Activated CD8-positive, alpha-beta memory T cell treated with anti-CD3 and anti-CD28 coated beads, Interleukin-2, amount 50 U/mL, for 1 hour (primary cell): ENCODE data around the gene KRTAP5-8.
"Not testable (repeated sequence)": the region's sequence is repeated elsewhere in the genome, so short reads cannot be mapped to it uniquely, and the experiment has no call there.

Source experiments
- DNase-seq: peaks from one replicate; pipeline ENCODE4 v3.0.0-alpha.2; 2020; ENCODE audit errors: extremely low read depth

Gene KRTAP5-8

GRCh38 chr11:71543866-71544265, 6.0 kb downstream of the KRTAP5-8 start:
- DNase-seq, result no peak

DNA sequence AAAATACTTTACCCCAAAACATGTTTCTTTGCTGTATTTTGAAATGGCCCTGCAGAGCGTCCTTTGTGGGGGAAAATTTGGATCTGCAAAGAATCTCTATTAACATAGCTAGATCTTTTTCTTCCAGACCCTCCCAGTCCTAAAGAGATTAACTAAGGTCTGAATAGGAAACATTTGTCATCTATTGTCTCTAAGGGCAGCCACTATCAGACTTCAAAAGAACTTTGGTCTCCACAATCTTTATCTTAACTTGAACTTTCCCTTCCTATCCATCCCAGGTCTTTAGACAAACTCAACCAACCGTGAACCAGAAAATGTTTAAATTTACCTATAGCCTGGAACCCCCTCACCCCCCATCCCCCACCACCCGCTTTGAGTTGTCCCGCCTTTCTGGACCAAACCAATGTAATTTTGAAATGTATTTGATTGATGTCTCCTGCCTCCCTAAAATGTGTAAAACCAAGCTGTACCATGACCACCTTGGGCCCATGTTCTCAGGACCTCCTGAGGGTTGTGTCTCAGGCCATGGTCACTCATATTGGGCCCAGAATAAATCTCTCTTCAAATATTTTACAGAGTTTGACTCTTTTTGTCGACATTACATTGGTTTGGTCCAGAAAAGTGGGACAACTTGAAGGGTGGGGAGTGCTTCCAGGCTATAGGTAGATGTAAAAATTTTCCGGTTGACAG, 6.8 kb downstream of the KRTAP5-8 start:
- DNase-seq, result no peak

- no peak for DNase-seq
These were observed 7.7 kb downstream of the KRTAP5-8 start for GRCh38 chr11:71545405-71545966.

- no peak for DNase-seq
These were observed 10.3 kb downstream of the KRTAP5-8 start, which contains the start of gene KRTAP5-9 for GRCh38 chr11:71548120-71548519. KRTAP5-9 (plus strand) TSS chr11:71548420; CDS start chr11:71548658, 238 bp downstream.

DNA sequence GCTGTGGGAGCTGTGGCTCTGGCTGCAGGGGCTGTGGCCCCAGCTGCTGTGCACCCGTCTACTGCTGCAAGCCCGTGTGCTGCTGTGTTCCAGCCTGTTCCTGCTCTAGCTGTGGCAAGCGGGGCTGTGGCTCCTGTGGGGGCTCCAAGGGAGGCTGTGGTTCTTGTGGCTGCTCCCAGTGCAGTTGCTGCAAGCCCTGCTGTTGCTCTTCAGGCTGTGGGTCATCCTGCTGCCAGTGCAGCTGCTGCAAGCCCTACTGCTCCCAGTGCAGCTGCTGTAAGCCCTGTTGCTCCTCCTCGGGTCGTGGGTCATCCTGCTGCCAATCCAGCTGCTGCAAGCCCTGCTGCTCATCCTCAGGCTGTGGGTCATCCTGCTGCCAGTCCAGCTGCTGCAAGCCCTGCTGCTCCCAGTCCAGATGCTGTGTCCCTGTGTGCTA, 10.9 kb downstream of the KRTAP5-8 start:
- no peak for DNase-seq

- DNase-seq, result no peak
These were observed 13.9 kb downstream of the KRTAP5-8 start for GRCh38 chr11:71551711-71552110.

GRCh38 chr11:71554996-71555395, 17.2 kb downstream of the KRTAP5-8 start:
- no peak for DNase-seq

- DNase-seq, result no peak
These were observed 17.7 kb downstream of the KRTAP5-8 start for GRCh38 chr11:71555508-71555907.

GRCh38 chr11:71556018-71556417, 18.2 kb downstream of the KRTAP5-8 start:
- DNase-seq, result no peak

GRCh38 chr11:71557257-71557656, 19.4 kb downstream of the KRTAP5-8 start:
- DNase-seq, result no peak

DNA sequence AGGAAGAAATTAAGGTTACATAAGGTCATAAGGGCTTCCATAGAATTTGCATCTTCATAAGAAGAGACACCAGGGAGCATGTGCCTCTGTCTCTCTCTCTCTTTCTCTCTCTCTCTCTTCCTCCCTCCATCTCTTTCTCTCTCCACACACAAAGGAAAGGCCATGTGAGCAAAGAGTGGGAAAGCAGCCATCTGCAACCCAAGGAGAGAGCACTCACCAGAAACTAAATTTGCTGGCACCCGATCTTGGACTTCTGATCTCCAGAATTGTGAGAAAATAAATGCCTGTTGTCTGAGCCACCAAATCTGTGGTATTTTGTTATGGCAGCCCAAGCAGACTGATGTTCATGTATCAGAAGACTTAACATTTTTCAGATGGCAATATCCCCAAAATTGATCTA, 21.2 kb downstream of the KRTAP5-8 start:
- DNase-seq, result no peak

DNA sequence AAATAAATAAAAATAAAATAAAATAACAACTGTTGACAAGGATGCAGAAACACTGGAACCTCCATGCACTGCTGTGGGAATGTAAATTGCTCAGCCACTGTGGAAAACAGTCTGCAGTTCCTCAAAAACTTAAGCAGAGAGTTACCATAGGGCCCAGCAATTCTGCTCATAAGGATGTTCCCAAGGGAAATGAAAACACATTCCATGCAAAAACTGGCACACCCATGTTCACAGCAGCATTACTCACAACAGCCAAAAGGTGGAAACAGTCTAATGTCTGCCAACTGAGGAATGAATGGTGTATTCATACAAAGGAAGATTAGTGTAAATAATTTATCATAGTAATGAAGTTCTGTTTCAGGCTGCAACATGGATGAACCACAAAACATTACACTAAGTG, 24.3 kb downstream of the KRTAP5-8 start:
- no peak for DNase-seq

GRCh38 chr11:71563406-71563805, 25.6 kb downstream of the KRTAP5-8 start:
- DNase-seq, result no peak

GRCh38 chr11:71564430-71564829, 26.6 kb downstream of the KRTAP5-8 start:
- DNase-seq, result no peak

- no peak for DNase-seq
These were observed 27.4 kb downstream of the KRTAP5-8 start, which contains the start of gene KRTAP5-10 for GRCh38 chr11:71565263-71565662. KRTAP5-10 (plus strand) TSS chr11:71565563; CDS start chr11:71565588, 25 bp downstream.

- DNase-seq, result no peak
These were observed 28.3 kb downstream of the KRTAP5-8 start for GRCh38 chr11:71566081-71566620.

DNA sequence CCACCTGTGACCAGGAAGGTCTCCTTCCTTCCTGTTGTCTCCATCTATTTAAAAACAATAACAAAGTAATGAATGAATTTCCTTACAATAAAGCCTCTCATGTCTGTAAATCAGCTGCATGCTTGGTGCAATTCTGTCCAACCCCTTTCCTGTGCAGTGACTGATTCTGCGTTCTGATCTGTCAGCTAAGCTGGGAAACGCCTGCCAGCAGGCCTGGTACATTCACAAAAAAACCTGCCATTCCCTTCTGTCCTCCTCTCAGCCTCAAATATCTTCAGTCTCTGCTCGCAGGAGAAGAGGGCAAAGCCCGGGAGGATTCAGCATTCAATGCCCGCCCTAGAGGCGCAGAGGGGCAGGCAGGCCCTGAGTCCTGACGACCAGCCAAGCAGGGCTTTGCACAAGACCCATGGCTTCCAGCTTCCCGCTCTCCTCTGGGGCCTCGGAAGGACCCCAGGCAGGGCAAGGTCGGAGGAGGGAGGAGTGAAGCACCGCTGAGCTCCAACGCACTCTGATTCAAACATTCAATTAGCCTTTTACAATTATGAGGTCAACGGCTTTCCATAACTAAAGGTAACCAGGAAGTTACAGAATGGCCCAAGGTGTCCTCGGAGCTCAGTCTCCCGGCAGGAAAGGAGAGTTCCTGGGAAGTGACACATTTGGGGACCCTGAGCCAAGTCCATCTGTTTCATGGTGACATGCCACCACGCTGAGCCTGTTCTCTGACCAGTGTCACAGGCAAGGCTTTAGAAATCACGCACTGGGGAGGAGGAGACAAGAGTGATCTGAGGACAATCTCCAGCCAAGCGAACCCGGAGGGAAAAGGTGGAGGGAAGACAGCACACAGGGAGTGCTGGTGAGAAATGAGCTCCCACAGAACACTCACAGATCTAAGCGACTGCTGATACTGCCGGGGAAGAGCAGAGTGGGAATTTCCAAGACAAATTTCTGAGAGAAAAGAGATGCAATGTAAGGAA, 29.1 kb downstream of the KRTAP5-8 start:
- DNase-seq, result not testable (repeated sequence)

DNA sequence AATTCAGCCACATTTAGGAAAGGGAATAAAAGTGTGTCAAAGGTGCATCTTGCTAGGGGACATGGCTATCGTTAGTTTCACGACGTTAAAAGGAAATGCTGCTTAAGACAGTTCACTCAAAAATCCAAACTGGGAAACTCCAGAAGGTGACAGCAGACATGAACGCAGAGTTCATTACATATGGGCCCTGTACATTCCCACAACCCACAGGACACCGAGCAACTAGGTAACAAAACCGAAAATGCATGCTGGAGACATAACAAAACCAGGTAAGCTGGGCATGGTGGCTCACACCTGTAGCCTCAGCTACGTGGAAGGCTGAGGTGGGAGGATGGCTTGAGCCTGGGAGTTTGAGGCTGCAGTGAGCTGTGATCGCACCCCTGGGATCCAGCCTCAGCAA, 29.8 kb downstream of the KRTAP5-8 start:
- not testable (repeated sequence) for DNase-seq

GRCh38 chr11:71568704-71569349, 31.0 kb downstream of the KRTAP5-8 start:
- no peak for DNase-seq

- DNase-seq, result not testable (repeated sequence)
These were observed 33.5 kb downstream of the KRTAP5-8 start for GRCh38 chr11:71571101-71571850.

DNA sequence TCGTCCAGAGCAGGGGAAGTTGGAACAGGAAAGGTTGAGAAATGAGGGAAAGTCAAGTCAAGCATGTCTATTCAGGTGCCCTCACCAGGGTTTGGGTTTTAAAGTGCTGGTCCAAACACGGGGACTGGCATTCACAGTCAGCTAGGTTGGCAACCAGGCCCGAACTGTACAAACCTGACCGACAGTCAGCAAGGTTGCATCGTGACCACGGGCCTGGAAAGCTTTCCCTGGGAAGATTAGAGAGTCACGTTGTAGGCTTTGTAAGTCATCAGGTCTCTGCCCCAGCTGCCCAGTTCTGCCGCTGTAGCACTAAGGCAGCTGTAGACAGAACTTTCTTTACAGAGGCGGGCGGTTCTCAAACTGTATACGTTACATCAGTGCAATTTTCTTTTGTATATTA, 35.0 kb downstream of the KRTAP5-8 start:
- no peak for DNase-seq
